Stimulated activated naive CD8-positive, alpha-beta T cell treated with anti-CD3 and anti-CD28 coated beads, Interleukin-15, Interleukin-2, amounts not matched to agents 100 ng/mL and 50 ng/mL, for 24 hours (primary cell): ENCODE results near the gene SEC14L3.
A peak's percentile ranks its signal among the peaks of the same experiment; 100 is the strongest.

Experiments
- H3K27ac Mint-ChIP-seq: one replicate; pipeline ENCODE4 v1.8.0; 2021; ENCODE audit warnings: mild to moderate bottlenecking, mixed read lengths
- H3K27me3 Mint-ChIP-seq: one replicate; pipeline ENCODE4 v1.8.0; 2021; ENCODE audit warnings: mixed read lengths
- H3K36me3 Mint-ChIP-seq: one replicate; pipeline ENCODE4 v1.8.0; 2021; ENCODE audit warnings: low read depth, mixed read lengths
- H3K4me1 Mint-ChIP-seq: one replicate; pipeline ENCODE4 v1.8.0; 2021; ENCODE audit warnings: low read depth, mixed read lengths
- H3K4me3 Mint-ChIP-seq: one replicate; pipeline ENCODE4 v1.8.0; 2021; ENCODE audit warnings: mild to moderate bottlenecking, mixed read lengths
- H3K9me3 Mint-ChIP-seq: one replicate; pipeline ENCODE4 v1.8.0; 2021; ENCODE audit warnings: mixed read lengths

The SEC14L3 gene

GRCh38 chr22:30413745-30414524 lies 57.9 kb downstream of the SEC14L3 start:
- H3K36me3 Mint-ChIP-seq = peaks cover 80% of the 10 kb centered on the region
- H3K4me3 Mint-ChIP-seq = no peak overlapping the region
- no peaks in the 10 kb centered on the region for H3K9me3 Mint-ChIP-seq

GRCh38 chr22:30413001-30413400 lies 58.8 kb downstream of the SEC14L3 start:
- Mint-ChIP-seq H3K9me3 (no peaks in the 10 kb centered on the region), H3K27ac (peak overlapping the region; percentile 28), H3K4me3 (no peak overlapping the region), H3K27me3 (no peaks in the 10 kb centered on the region), H3K4me1 (peaks cover 36% of the 10 kb centered on the region), H3K36me3 (peaks cover 75% of the 10 kb centered on the region)

More at GRCh38 chr22:30413745-30414524, 57.9 kb downstream of the SEC14L3 start:
- H3K27ac Mint-ChIP-seq = peak overlapping the region; percentile 56
- H3K4me1 Mint-ChIP-seq = peaks cover 29% of the 10 kb centered on the region
- no peaks in the 10 kb centered on the region for H3K27me3 Mint-ChIP-seq

- H3K27me3 Mint-ChIP-seq = no peaks in the 10 kb centered on the region
- H3K9me3 Mint-ChIP-seq = no peaks in the 10 kb centered on the region
- H3K4me1 Mint-ChIP-seq = peaks cover 36% of the 10 kb centered on the region
- H3K27ac Mint-ChIP-seq = no peak overlapping the region
- peaks cover 70% of the 10 kb centered on the region for H3K36me3 Mint-ChIP-seq
- H3K4me3 Mint-ChIP-seq = no peak overlapping the region
These were observed 60.0 kb downstream of the SEC14L3 start for GRCh38 chr22:30411780-30412179.
